ENCODE results near the gene SGMS1. TPM values are rescaled to one million over a fixed set of nuclear protein-coding genes. Genes with fewer than 3 reads are reported as not detected.

Gene SGMS1
- total RNA-seq, 4 donors from 2014 or later = 139 to 198 (median 173) TPM

- Histone ChIP-seq H3K27ac (no peak overlapping the region), H3K4me3 (no peak overlapping the region), H3K4me1 (peaks cover 44% of the 10 kb centered on the region), H3K27me3 (no peaks in the 10 kb centered on the region), H3K36me3 (no peaks in the 10 kb centered on the region), H3K9me3 (no peaks in the 10 kb centered on the region)
- DNase-seq (ENCODE audit: low spot score in 2 of 2) = no peak
- TF ChIP-seq POLR2A (IDR thresholded peaks at IDR 0.05) (no peak), CTCF (IDR thresholded peaks at IDR 0.05) (no peak), EP300 (IDR thresholded peaks at IDR 0.05) (no peak), POLR2AphosphoS5 (IDR thresholded peaks at IDR 0.05) (no peak)
- 21% methylated on average over 2 of the region's 2 CpGs for WGBS
These were observed 225.4 kb downstream of the SGMS1 start for GRCh38 chr10:50398381-50398780.

GRCh38 chr10:50397312-50398140, 226.2 kb downstream of the SGMS1 start:
- H3K9me3 ChIP-seq = no peaks in the 10 kb centered on the region
- no peak for DNase-seq (ENCODE audit: low spot score in 2 of 2)
- H3K36me3 ChIP-seq = no peaks in the 10 kb centered on the region
- H3K4me1 ChIP-seq = peaks cover 50% of the 10 kb centered on the region
- 85% methylated on average over 8 of the region's 8 CpGs for WGBS
- no peak overlapping the region for H3K27ac ChIP-seq
- TF ChIP-seq CTCF (IDR thresholded peaks at IDR 0.05) (no peak), EP300 (IDR thresholded peaks at IDR 0.05) (no peak), POLR2AphosphoS5 (IDR thresholded peaks at IDR 0.05) (no peak), POLR2A (IDR thresholded peaks at IDR 0.05) (no peak)
- H3K27me3 ChIP-seq = no peaks in the 10 kb centered on the region
- H3K4me3 ChIP-seq = no peak overlapping the region

DNA sequence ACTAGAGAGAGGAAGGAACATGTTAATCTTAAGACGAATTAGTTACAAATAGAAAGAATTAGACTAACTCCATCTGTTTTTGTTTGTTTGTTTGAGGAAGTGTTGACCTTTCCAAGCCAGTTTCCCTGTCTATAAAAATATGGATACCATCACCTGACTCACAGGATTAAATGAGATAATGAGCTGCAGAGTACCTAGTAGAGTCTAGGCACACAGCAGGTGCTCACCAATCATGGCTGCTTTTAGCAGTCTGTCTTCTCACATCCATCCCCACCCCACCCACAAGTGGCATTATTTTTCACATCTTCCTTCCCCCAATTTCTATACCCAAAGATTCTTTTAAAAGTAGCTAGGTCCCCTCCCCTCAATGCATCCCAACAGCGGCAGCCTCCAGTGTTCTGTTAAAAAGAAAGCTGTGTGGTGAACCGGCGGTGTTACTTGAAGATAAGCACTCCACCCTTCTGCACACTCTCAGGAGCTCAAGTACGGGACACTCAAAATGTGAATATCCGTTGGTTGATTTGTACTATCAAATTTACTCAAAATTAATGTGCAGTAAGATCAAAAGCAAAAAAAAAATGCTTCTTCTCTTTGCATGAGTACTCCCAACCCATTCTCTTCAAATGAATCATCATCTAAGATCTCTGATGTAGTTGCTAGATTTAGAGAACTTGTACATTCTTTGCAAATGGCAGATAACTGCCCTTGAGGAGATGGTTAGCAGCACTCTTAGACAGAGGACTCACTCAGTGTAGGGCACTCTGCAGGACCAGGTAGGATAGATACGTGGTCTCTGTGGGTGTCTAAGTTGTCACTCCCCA, 227.1 kb downstream of the SGMS1 start:
- Histone ChIP-seq H3K9me3 (no peaks in the 10 kb centered on the region), H3K36me3 (no peaks in the 10 kb centered on the region), H3K4me3 (no peak overlapping the region), H3K27ac (no peak overlapping the region), H3K27me3 (no peaks in the 10 kb centered on the region), H3K4me1 (peaks cover 50% of the 10 kb centered on the region)
- WGBS = 77% methylated on average over 7 of the region's 7 CpGs
- TF ChIP-seq POLR2AphosphoS5 (IDR thresholded peaks at IDR 0.05) (no peak), POLR2A (IDR thresholded peaks at IDR 0.05) (no peak), EP300 (IDR thresholded peaks at IDR 0.05) (no peak), CTCF (IDR thresholded peaks at IDR 0.05) (no peak)
- no peak for DNase-seq (ENCODE audit: low spot score in 2 of 2)

GRCh38 chr10:50395851-50396250, 227.9 kb downstream of the SGMS1 start:
- TF ChIP-seq POLR2A (IDR thresholded peaks at IDR 0.05) = no peak
- TF ChIP-seq POLR2AphosphoS5 (IDR thresholded peaks at IDR 0.05) = no peak
- no peak for TF ChIP-seq EP300 (IDR thresholded peaks at IDR 0.05)
- no peak for TF ChIP-seq CTCF (IDR thresholded peaks at IDR 0.05)
- Histone ChIP-seq H3K4me1 (peaks cover 50% of the 10 kb centered on the region), H3K4me3 (no peak overlapping the region), H3K9me3 (no peaks in the 10 kb centered on the region), H3K36me3 (no peaks in the 10 kb centered on the region), H3K27ac (peak overlapping the region; percentile 75), H3K27me3 (no peaks in the 10 kb centered on the region)
- WGBS = 88% methylated on average over 2 of the region's 2 CpGs
- no peak for DNase-seq (ENCODE audit: low spot score in 2 of 2)

DNA sequence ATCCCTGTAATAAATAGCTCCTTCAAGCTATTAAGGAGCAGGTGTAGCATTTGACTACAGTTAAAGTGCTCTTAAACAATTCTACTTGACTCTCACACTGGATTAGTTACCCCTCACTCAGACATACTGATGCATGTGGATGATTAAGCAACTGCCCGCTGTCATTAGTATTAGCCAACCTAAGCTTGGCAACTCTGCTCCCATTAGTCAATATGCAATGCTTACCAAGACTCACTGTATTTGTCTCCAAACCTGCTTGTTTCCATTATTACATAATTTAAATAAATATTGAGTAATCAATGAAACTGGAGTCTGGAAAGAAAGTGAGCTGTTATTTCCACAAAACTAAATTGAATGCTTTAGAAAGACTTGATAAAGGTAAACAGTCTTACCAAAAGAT, 228.5 kb downstream of the SGMS1 start:
- no peak overlapping the region for H3K4me3 ChIP-seq
- H3K27me3 ChIP-seq = no peaks in the 10 kb centered on the region
- peaks cover 54% of the 10 kb centered on the region for H3K4me1 ChIP-seq
- H3K9me3 ChIP-seq = no peaks in the 10 kb centered on the region
- DNase-seq (ENCODE audit: low spot score in 2 of 2) = peak in 1 of 2 donors; percentile 67
- TF ChIP-seq POLR2AphosphoS5 (IDR thresholded peaks at IDR 0.05) (peak in 1 of 3 donors; percentile 92), EP300 (IDR thresholded peaks at IDR 0.05) (no peak)
- peak overlapping the region; percentile 75 for H3K27ac ChIP-seq
- no peaks in the 10 kb centered on the region for H3K36me3 ChIP-seq
- 39% methylated on average over 1 of the region's 1 CpG for WGBS
